RCC 7860 (cell line): ENCODE results near the gene SMYD3.
"Not testable (repeated sequence)": the region's sequence is repeated elsewhere in the genome, so short reads cannot be mapped to it uniquely, and the experiment has no call there.

Experiments
- DNase-seq: peaks from one replicate; pipeline ENCODE4 v3.0.0-alpha.2; 2015; ENCODE audit warnings: low spot score
- FAIRE-seq: peaks from 2 replicates; lab custom pipeline; 2012; peaks lifted over from hg19 to GRCh38; lab: Jason Lieb, UNC

The SMYD3 gene

GRCh38 chr1:245715291-245715701 lies 791.8 kb downstream of the SMYD3 start:
- DNase-seq (peak; percentile 35), FAIRE-seq (no peak)

- not testable (repeated sequence) for FAIRE-seq, DNase-seq
These were observed 793.1 kb downstream of the SMYD3 start for GRCh38 chr1:245714027-245714426.

- DNase-seq = no peak
- FAIRE-seq = no peak
These were observed 795.8 kb downstream of the SMYD3 start for GRCh38 chr1:245710961-245711903.

GRCh38 chr1:245707941-245708340 lies 799.1 kb downstream of the SMYD3 start:
- FAIRE-seq (no peak), DNase-seq (no peak)

GRCh38 chr1:245704765-245705164 lies 802.3 kb downstream of the SMYD3 start:
- no peak for FAIRE-seq
- peak; percentile 51 for DNase-seq

- FAIRE-seq (no peak), DNase-seq (no peak)
These were observed 802.7 kb downstream of the SMYD3 start for GRCh38 chr1:245704341-245704740.

- DNase-seq = no peak
These were observed 804.7 kb downstream of the SMYD3 start for GRCh38 chr1:245702346-245702745.

GRCh38 chr1:245701631-245702030 lies 805.4 kb downstream of the SMYD3 start:
- no peak for FAIRE-seq
- no peak for DNase-seq

More at GRCh38 chr1:245702346-245702745, 804.7 kb downstream of the SMYD3 start:
- no peak for FAIRE-seq

- FAIRE-seq = no peak
- DNase-seq = no peak
These were observed 806.4 kb downstream of the SMYD3 start for GRCh38 chr1:245700631-245701030.
